Upper lobe of right lung (tissue), 1 donor: Measurements from ENCODE around the gene SMCO2. TPM values are rescaled to one million over a fixed set of nuclear protein-coding genes. Genes with fewer than 3 reads are reported as not detected.

Source experiments
- ATAC-seq: fragments of 200-7000 bp; cut with Tn5 transposase; one replicate; pipeline ENCODE4 v1.9.1; 2020; ENCODE audit warnings: mild to moderate bottlenecking, moderate library complexity
- DNase-seq: peaks from one replicate; pipeline ENCODE4 v3.0.0-alpha.2; 2020
- H3K27ac ChIP-seq: fragments of 200-600 bp; one replicate; pipeline ENCODE4 v1.8.0; 2022
- H3K27me3 ChIP-seq: fragments of 200-600 bp; one replicate; pipeline ENCODE4 v1.8.0; 2022; ENCODE audit warnings: mild to moderate bottlenecking
- H3K36me3 ChIP-seq: fragments of 200-600 bp; one replicate; pipeline ENCODE4 v1.8.0; 2022
- H3K4me1 ChIP-seq: fragments of 200-600 bp; one replicate; pipeline ENCODE4 v1.8.0; 2022
- H3K4me3 ChIP-seq: fragments of 200-600 bp; one replicate; pipeline ENCODE4 v1.8.0; 2022; ENCODE audit warnings: mild to moderate bottlenecking
- H3K9me3 ChIP-seq: fragments of 200-600 bp; one replicate; pipeline ENCODE4 v1.8.0; 2022
- CTCF ChIP-seq: fragments of 200-600 bp; IDR thresholded peaks from one replicate; pipeline ENCODE4 v1.8.0; 2022; ENCODE audit warnings: antibody characterized with exemption
- intact Hi-C: fragments of 100-400 bp; cut with DNase I; formaldehyde crosslinking; loops from one replicate; pipeline ENCODE4 v1.11.0; 2022
- total RNA-seq: library from RNA; stranded (reverse); fragmentation: NEBNext Ultra II Directional; extraction: Animal tissue kit (Norgen Biotek cat#: 25700); gene quantifications from one replicate; pipeline ENCODE4 v1.2.1, GENCODE V29; 2021
- donor health status: DM: no; HTN: yes; CAD: no; lungs with severe emphysema.

The SMCO2 gene
- total RNA-seq, 1 donor from 2014 or later: 0.38 TPM

- Histone ChIP-seq H3K36me3 (no peaks in the 10 kb centered on the region), H3K9me3 (no peaks in the 10 kb centered on the region), H3K27me3 (no peaks in the 10 kb centered on the region), H3K4me3 (no peak overlapping the region), H3K4me1 (no peaks in the 10 kb centered on the region), H3K27ac (no peak overlapping the region)
- ATAC-seq (peak; percentile 63), DNase-seq (no peak)
- intact Hi-C loops: no loop called here
- TF ChIP-seq CTCF: peak; percentile 55
Measured at GRCh38 chr12:27424631-27425230, 21.8 kb upstream of the SMCO2 start.

GRCh38 chr12:27425306-27425705 is 21.2 kb upstream of the SMCO2 start:
- no peak for ATAC-seq
- H3K4me3 ChIP-seq: no peak overlapping the region
- H3K27ac ChIP-seq: no peak overlapping the region
- no peak for TF ChIP-seq CTCF
- H3K9me3 ChIP-seq: no peaks in the 10 kb centered on the region
- DNase-seq: no peak
- no peaks in the 10 kb centered on the region for H3K36me3 ChIP-seq
- intact Hi-C loops: no loop called here
- no peaks in the 10 kb centered on the region for H3K4me1 ChIP-seq
- no peaks in the 10 kb centered on the region for H3K27me3 ChIP-seq

- intact Hi-C loops: no loop called here
- DNase-seq: no peak
Measured at GRCh38 chr12:27426743-27427487, 19.6 kb upstream of the SMCO2 start.

GRCh38 chr12:27427824-27428223 is 18.7 kb upstream of the SMCO2 start:
- no peaks in the 10 kb centered on the region for H3K9me3 ChIP-seq
- TF ChIP-seq CTCF: no peak
- H3K27ac ChIP-seq: no peak overlapping the region
- no peak for ATAC-seq
- no peak for DNase-seq
- intact Hi-C loops: no loop called here
- no peak overlapping the region for H3K4me3 ChIP-seq
- H3K4me1 ChIP-seq: no peaks in the 10 kb centered on the region
- H3K36me3 ChIP-seq: no peaks in the 10 kb centered on the region
- H3K27me3 ChIP-seq: no peaks in the 10 kb centered on the region

More at GRCh38 chr12:27426743-27427487, 19.6 kb upstream of the SMCO2 start:
- H3K4me3 ChIP-seq: no peak overlapping the region
- ATAC-seq: no peak
- H3K9me3 ChIP-seq: no peaks in the 10 kb centered on the region
- H3K27me3 ChIP-seq: no peaks in the 10 kb centered on the region
- no peaks in the 10 kb centered on the region for H3K36me3 ChIP-seq
- no peak overlapping the region for H3K27ac ChIP-seq
- no peak for TF ChIP-seq CTCF
- H3K4me1 ChIP-seq: no peaks in the 10 kb centered on the region

DNA sequence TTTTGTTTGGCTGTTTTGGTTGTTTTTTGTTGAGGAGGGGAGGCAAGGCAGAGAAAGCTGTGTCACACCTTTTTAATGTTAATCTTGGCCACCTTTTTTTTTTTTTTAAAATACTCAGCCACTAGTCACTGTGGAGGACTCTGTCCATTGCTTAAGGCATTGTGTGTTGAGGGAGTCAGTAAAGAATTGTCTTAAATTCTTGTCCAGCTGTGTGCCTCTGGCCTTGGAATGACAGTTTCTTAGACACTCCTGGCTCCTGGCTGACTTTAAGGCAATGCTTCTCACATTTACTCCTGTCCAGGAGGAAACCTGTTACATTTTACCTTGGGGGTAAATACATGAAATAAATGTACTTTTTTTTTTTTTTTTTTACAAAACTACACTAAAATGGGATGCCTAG is 18.1 kb upstream of the SMCO2 start:
- H3K4me1 ChIP-seq: no peaks in the 10 kb centered on the region
- no peak overlapping the region for H3K4me3 ChIP-seq
- no peak for TF ChIP-seq CTCF
- ATAC-seq (no peak), DNase-seq (no peak)
- H3K27me3 ChIP-seq: no peaks in the 10 kb centered on the region
- intact Hi-C loops: no loop called here
- H3K27ac ChIP-seq: no peak overlapping the region
- H3K9me3 ChIP-seq: no peaks in the 10 kb centered on the region
- no peaks in the 10 kb centered on the region for H3K36me3 ChIP-seq
